GM18517 (cell line): ENCODE results near the gene MAPK8.

Source experiments
- ATAC-seq: cut with Tn5 transposase; IDR thresholded peaks from one replicate; pipeline ENCODE4 v1.9.1; 2021; ENCODE audit warnings: mild to moderate bottlenecking, moderate library complexity; ENCODE audit not compliant: unreplicated experiment

The MAPK8 gene

GRCh38 chr10:48290286-48290685 is 16.2 kb upstream of the MAPK8 start:
- ATAC-seq: no peak

- ATAC-seq: no peak
Measured at GRCh38 chr10:48291190-48291589, 15.3 kb upstream of the MAPK8 start.

GRCh38 chr10:48292616-48293015 is 13.9 kb upstream of the MAPK8 start:
- no peak for ATAC-seq

GRCh38 chr10:48294431-48294830 is 12.0 kb upstream of the MAPK8 start:
- no peak for ATAC-seq

- no peak for ATAC-seq
Measured at GRCh38 chr10:48296576-48297098, 9.8 kb upstream of the MAPK8 start.

- ATAC-seq: no peak
Measured at GRCh38 chr10:48299066-48299465, 7.4 kb upstream of the MAPK8 start.

- ATAC-seq: no peak
Measured at GRCh38 chr10:48299692-48300091, 6.8 kb upstream of the MAPK8 start.

GRCh38 chr10:48300556-48300955 is 5.9 kb upstream of the MAPK8 start:
- no peak for ATAC-seq

GRCh38 chr10:48302515-48303476 is 3.7 kb upstream of the MAPK8 start:
- ATAC-seq: no peak

- no peak for ATAC-seq
Measured at GRCh38 chr10:48305905-48306264, 592 bp upstream of the MAPK8 start.

GRCh38 chr10:48306870-48307710 is 613 bp downstream of the MAPK8 start:
- peak; percentile 41 for ATAC-seq

- no peak for ATAC-seq
Measured at GRCh38 chr10:48307711-48308018, 1.2 kb downstream of the MAPK8 start.

GRCh38 chr10:48309711-48310226 is 3.3 kb downstream of the MAPK8 start:
- no peak for ATAC-seq

GRCh38 chr10:48314107-48314506 is 7.6 kb downstream of the MAPK8 start:
- ATAC-seq: no peak

GRCh38 chr10:48316236-48316635 is 9.8 kb downstream of the MAPK8 start:
- no peak for ATAC-seq

- no peak for ATAC-seq
Measured at GRCh38 chr10:48317321-48317990, 11.0 kb downstream of the MAPK8 start.

GRCh38 chr10:48322017-48322416 is 15.5 kb downstream of the MAPK8 start:
- ATAC-seq: no peak

- ATAC-seq: no peak
Measured at GRCh38 chr10:48324580-48324979, 18.1 kb downstream of the MAPK8 start.

- no peak for ATAC-seq
Measured at GRCh38 chr10:48330269-48330668, 23.8 kb downstream of the MAPK8 start.

- ATAC-seq: no peak
Measured at GRCh38 chr10:48331436-48331835, 25.0 kb downstream of the MAPK8 start.
